Neutrophil (primary cell): ENCODE results near the gene TEX9.

Source experiments
- H3K27ac ChIP-seq: fragments of 200-600 bp; sonication (generic); 2 replicates; pipeline ENCODE4 v1.5.1; 2016; ENCODE audit warnings: mild to moderate bottlenecking, moderate library complexity
- H3K27me3 ChIP-seq: fragments of 200-600 bp; sonication (generic); 2 replicates; pipeline ENCODE4 v1.6.0; 2016; ENCODE audit warnings: mild to moderate bottlenecking
- H3K36me3 ChIP-seq: fragments of 200-600 bp; sonication (generic); 2 replicates; pipeline ENCODE4 v1.5.1; 2017
- H3K4me1 ChIP-seq, 2 experiments: fragments of 200-600 bp in 1 of 2; sonication (generic) in 1 of 2; 1 replicate in 1 of 2; 2 replicates in 1 of 2; pipeline versions ENCODE4 v1.5.1 to v1.6.1; 2013 to 2016; ENCODE audit warnings: low read depth in 1 of 2, low read length in 1 of 2, mild to moderate bottlenecking in 1 of 2, moderate library complexity in 1 of 2; ENCODE audit not compliant: control insufficient read depth in 1 of 2, insufficient read depth in 1 of 2
- H3K4me3 ChIP-seq, 2 experiments: fragments of 200-600 bp in 1 of 2; sonication (generic) in 1 of 2; 1 replicate in 1 of 2; 2 replicates in 1 of 2; pipeline ENCODE4 v1.5.1; 2013 to 2016; ENCODE audit warnings: low read depth in 1 of 2, low read length in 1 of 2, mild to moderate bottlenecking in 1 of 2, moderate library complexity in 1 of 2
- H3K9me3 ChIP-seq: fragments of 200-600 bp; sonication (generic); 2 replicates; pipeline ENCODE4 v1.5.1; 2016
- TF ChIP-seq, protein P1 (sequence below): fragments of 200-600 bp; sonication (generic); IDR thresholded peaks from 2 replicates; pipeline ENCODE4 v1.5.1; 2016; ENCODE audit warnings: antibody characterized with exemption

Gene TEX9

DNA sequence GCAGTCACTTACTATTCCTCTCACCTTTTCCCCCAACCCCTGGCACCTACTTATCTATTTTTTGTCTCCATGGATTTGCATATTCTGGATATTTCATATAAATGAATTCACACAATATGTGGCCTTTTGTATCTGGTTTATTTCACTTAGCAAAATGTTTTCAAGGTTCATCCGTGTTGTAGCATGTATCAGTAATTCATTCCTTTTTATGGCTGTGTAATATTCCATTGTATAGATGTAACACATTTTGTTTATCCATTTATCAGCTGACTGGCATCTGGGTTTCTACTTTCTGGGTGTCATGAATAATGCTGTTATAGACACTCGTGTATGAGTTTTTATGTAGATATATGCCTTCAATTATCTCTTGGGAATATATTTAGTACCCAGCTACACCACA lies 93.9 kb downstream of the TEX9 start:
- Histone ChIP-seq H3K27ac (no peak overlapping the region), H3K36me3 (no peaks in the 10 kb centered on the region), H3K27me3 (no peaks in the 10 kb centered on the region), H3K9me3 (no peaks in the 10 kb centered on the region), H3K4me1 (no peaks in the 10 kb centered on the region), H3K4me3 (no peak overlapping the region)
- TF ChIP-seq, protein P1, sequence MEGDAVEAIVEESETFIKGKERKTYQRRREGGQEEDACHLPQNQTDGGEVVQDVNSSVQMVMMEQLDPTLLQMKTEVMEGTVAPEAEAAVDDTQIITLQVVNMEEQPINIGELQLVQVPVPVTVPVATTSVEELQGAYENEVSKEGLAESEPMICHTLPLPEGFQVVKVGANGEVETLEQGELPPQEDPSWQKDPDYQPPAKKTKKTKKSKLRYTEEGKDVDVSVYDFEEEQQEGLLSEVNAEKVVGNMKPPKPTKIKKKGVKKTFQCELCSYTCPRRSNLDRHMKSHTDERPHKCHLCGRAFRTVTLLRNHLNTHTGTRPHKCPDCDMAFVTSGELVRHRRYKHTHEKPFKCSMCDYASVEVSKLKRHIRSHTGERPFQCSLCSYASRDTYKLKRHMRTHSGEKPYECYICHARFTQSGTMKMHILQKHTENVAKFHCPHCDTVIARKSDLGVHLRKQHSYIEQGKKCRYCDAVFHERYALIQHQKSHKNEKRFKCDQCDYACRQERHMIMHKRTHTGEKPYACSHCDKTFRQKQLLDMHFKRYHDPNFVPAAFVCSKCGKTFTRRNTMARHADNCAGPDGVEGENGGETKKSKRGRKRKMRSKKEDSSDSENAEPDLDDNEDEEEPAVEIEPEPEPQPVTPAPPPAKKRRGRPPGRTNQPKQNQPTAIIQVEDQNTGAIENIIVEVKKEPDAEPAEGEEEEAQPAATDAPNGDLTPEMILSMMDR, result no peak

DNA sequence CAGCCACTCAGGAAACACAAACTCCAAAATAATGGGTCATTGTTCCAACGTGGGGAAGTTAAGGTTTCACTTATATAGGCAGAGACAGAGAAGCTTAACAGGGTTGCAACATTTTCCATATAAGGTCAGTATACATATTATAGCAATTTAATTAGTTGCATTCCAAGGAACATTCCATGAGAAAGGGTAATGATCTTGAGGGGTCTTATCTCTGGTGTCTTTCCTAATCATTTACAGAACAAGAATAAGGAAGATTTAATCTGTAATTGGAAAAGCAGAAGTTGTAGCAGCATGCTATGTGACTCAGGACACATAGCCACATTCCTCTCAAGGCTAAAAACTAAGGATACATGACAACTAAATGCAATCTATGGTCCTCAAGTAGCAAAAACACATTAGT lies 94.8 kb downstream of the TEX9 start:
- no peaks in the 10 kb centered on the region for H3K27me3 ChIP-seq
- H3K27ac ChIP-seq, result no peak overlapping the region
- H3K4me1 ChIP-seq, result peaks cover 8 to 9% of the 10 kb centered on the region in 2 experiments
- H3K9me3 ChIP-seq, result no peaks in the 10 kb centered on the region
- H3K36me3 ChIP-seq, result no peaks in the 10 kb centered on the region
- TF ChIP-seq, protein P1, result no peak
- no peak overlapping the region for H3K4me3 ChIP-seq

DNA sequence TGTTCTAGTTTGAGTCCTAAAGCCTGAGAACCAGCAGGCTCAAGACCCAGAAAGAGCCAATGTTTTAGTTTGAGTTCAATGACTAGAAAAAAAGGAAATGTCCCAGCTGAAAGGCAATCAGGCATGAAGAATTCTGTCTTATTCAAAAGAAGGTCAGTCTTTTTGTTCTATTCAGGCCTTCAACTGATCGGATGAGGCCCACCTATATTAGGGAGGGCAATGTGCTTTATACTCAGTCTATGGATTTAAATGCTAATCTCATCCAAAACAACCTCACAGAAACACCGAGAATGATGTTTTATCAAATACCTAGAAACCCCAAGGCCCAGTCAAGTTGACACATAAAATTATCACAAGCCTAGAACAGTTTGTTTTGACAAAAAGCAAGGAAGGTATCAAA lies 95.7 kb downstream of the TEX9 start:
- H3K27me3 ChIP-seq, result no peaks in the 10 kb centered on the region

DNA sequence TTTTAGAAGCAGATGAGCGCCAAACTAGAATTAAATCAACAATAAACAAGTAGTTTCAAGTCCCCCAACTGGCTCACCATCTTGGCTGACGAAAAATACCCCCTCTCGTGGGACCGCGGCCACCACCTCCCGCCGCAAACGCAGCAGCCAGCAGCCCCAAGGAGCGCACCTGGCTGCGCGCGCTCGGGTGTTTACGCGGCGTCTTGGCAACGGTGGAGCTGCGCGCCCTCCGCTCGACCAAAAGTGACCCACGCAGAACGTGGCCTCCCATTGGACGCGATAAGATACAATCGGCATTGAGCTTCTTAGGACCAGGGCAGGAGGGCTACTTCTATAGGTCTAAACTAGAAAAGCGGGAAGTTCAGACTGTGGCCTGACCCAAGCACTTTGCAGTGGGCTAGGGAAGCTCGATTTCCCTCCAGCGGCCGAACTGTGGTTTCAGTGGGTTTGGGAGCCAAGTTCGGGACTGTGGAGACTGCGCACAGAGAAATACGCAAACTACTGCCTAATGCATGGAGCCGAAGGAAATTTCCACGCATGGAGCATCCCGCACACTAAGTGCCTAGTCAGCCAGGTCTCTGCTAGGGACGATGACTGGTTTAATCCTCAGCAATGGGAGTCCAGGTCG lies 99.8 kb downstream of the TEX9 start, which contains the start of gene MNS1:
TSS of gene MNS1 (minus strand) at position 245 of the 628 bp plus-strand sequence. CDS start at position 80, 165 bp downstream.
- H3K27me3 ChIP-seq, result no peaks in the 10 kb centered on the region
- H3K27ac ChIP-seq, result no peak within 1 kb of the TSS
- no peaks in the 10 kb centered on the region for H3K9me3 ChIP-seq
- TF ChIP-seq, protein P1, result no peak
- H3K4me1 ChIP-seq, result peaks cover 21 to 24% of the 10 kb centered on the region in 2 experiments
- no peaks in the 10 kb centered on the region for H3K36me3 ChIP-seq
- H3K4me3 ChIP-seq, result peak within 1 kb of the TSS; percentile 32 to 59

More for the DNA sequence above, 95.7 kb downstream of the TEX9 start:
- H3K4me1 ChIP-seq, result peaks cover 11 to 14% of the 10 kb centered on the region in 2 experiments
- no peak overlapping the region for H3K27ac ChIP-seq
- H3K4me3 ChIP-seq, result no peak overlapping the region
- no peaks in the 10 kb centered on the region for H3K9me3 ChIP-seq
- H3K36me3 ChIP-seq, result no peaks in the 10 kb centered on the region
- TF ChIP-seq, protein P1, result no peak

DNA sequence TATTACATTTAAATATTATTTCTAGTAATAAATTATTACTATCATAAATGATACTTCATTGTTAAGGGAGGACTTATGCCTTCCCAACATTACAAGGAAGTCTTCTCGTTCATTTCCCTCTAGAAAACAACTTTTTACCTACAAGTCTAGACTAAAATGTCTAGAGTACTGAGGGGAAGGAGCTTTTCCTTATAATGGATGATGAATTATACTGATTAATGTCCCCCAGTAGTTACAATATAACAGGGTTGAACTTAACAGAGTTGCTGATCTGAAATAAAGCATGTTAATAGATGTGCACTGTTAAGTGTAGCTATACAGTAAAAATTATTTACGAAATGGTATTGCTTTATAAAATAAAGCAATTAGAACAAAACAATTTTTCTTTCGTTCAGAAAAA lies 102.4 kb downstream of the TEX9 start:
- H3K4me3 ChIP-seq, result no peak overlapping the region
- TF ChIP-seq, protein P1, result no peak

More for the DNA sequence above, 102.4 kb downstream of the TEX9 start:
- Histone ChIP-seq H3K27me3 (no peaks in the 10 kb centered on the region), H3K9me3 (no peaks in the 10 kb centered on the region), H3K36me3 (no peaks in the 10 kb centered on the region), H3K4me1 (peaks cover 21 to 24% of the 10 kb centered on the region in 2 experiments), H3K27ac (no peak overlapping the region)
